Stromal cell of bone marrow (primary cell): ENCODE results near the gene CCL17.
"Not testable (repeated sequence)": the region's sequence is repeated elsewhere in the genome, so short reads cannot be mapped to it uniquely, and the experiment has no call there.

Experiments used
- DNase-seq: peaks from one replicate; pipeline ENCODE4 v3.0.0-alpha.2; 2012; ENCODE audit warnings: low read depth

The CCL17 gene

GRCh38 chr16:57432505-57432904 is 27.9 kb downstream of the CCL17 start:
- no peak for DNase-seq

DNA sequence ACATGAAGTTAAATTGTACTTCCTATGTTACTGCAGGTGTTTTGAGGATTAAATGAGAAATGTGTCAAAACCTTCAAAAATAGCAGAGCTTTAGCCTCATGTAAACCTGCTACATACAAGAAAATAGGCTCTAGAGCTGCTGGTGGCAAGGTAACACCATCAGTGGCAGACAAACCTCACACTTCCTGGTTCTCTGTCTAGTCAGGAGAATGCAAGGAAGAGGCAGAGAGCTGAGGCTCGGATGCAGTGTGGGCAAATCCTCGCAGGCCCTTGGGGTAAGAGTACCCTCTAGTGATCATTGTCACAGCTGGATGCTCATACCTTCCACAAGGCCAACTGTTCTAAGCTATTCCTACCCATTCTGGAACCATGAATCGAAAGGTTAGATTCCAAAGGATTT is 28.4 kb downstream of the CCL17 start:
- no peak for DNase-seq

DNA sequence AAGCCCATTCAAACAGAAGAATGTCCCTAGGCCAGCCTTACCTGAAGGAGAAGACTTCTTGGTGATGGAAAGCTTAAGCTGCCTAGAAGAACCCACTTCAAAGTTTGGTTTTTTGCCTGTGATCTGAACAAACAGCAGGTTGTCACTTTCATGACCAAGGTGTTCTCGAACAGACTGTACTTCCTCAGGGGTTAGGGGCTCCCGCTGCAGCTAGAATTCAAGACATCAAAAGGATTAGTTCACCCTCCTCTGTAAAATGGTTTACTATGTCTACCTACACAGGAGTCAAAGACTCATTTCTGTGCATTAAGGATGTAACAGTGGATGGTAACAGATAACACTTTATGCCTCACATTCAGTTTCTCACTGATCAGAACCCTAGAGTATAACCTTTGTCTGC is 29.4 kb downstream of the CCL17 start:
- DNase-seq, result no peak

GRCh38 chr16:57435838-57436237 is 31.3 kb downstream of the CCL17 start:
- DNase-seq, result no peak

GRCh38 chr16:57439947-57440346 is 35.4 kb downstream of the CCL17 start:
- not testable (repeated sequence) for DNase-seq

DNA sequence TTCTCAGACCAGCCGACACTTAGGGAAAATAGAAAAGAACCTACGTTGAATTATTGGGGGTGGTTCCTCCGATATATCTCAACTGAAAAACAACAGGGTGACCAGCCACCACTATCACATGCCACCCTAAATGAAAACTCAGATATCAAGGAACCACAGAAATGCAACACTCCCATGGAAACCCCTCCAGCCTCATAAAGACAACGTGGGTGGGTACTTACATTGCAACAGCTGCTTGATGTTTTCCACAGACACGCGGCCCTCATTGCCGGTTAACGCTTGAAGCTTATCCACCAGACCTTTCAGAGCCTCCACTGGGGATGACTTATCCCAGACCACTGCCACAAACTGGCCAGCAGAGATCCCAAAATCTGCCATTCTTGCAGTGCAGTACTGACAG is 36.0 kb downstream of the CCL17 start:
- DNase-seq, result not testable (repeated sequence)

DNA sequence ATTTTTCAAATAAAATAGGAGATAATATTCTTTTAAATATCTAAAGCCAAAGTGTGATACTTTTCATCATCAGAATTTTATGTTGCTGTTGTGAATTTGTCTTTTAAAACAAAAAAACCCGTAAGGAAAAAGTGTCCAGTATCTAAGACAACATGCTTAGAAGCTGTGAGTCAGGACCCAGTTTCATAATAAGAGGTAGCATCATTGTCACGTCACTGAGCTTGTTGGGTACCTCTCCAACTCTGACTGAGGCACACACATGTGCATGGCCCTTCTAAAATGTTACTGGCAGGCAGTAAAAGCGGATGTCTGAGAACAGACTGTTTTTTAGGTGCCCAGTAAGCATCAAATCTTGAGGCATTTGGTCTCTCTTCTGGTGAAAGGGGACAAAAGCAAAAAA is 40.1 kb downstream of the CCL17 start:
- peak; percentile 33 for DNase-seq

DNA sequence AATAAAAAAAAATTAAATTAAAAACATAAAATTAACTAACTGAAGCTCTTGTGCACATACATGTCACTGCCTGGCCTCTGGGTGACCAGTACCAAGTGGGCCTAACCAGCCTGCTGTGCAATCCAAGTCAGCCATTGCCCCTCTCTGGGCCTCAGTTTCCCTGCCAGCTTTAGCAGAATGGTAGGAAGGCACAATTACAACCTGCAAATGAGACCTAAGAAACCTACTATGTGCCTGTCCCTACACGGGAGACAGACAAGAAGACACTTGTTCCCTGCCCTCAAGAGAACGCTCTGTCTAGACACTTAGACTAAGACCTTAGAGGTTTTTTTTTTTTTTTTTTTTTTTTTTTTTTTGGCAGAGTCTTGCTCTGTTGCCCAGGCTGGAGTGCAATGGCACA is 40.9 kb downstream of the CCL17 start:
- no peak for DNase-seq

DNA sequence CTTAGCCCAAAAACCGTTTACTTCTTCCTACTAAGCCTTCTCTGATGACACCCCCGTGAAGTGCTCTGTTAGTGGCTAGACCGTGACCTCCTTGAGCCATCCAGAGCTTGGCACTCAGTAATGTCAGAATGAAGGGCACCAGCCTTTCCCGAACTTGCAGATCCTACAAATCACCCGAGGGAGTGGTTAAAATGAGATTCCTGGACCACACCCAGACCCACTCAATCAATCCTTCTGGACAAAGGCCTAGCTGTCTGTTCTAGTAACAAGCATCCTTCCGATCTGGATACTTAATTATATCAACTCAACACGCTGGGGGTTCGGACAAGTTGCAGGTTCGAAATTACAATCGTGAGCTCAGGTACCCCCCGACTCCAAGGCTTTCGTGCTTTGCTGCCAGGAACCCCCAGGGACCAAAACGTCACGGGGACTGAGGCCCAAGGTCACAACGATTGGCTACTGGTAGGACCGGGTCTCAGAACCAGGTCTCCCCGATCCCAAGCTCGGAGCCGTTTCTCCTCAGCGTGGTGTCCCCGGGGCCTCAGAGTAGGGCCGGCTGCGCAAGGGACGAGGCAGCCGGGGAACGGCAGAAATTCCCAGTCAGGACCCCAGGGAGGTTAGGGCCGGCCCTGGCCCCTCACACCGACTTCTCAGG is 42.1 kb downstream of the CCL17 start:
- no peak for DNase-seq

GRCh38 chr16:57447186-57447962 is 42.8 kb downstream of the CCL17 start, which contains the start of the genes CIAPIN1 and COQ9:
Gene CIAPIN1 (minus strand): TSS chr16:57447385. CDS start chr16:57440928, 6,457 bp downstream.
Gene COQ9 (plus strand): TSS chr16:57447479. CDS start chr16:57447506, 27 bp downstream.
- DNase-seq, result peak; percentile 88

DNA sequence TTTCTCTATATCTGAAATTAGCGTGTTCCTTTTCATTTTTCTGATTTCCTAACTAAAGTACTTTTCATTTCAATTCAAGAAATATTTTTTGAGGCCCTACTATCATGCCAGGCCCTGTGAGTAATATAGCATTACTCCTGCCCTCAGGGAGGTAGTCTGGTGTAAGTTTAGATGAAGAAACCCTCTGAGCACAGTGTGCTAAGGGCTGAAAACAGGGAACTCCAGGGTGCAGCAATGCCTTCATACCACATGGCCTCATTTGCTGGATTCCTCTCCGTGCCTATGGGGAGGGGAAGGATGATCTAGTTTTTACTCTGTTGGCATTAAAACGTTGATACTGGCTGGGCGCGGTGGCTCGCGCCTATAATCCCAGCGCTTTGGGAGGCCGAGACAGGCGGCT is 47.5 kb downstream of the CCL17 start:
- no peak for DNase-seq

- peak; percentile 65 for DNase-seq
These were observed 57.8 kb downstream of the CCL17 start, which contains the start of gene POLR2C for GRCh38 chr16:57462209-57462977. Gene POLR2C (plus strand): TSS chr16:57462679. CDS start chr16:57462725, 46 bp downstream.

GRCh38 chr16:57462978-57463362 is 58.4 kb downstream of the CCL17 start:
- no peak for DNase-seq

DNA sequence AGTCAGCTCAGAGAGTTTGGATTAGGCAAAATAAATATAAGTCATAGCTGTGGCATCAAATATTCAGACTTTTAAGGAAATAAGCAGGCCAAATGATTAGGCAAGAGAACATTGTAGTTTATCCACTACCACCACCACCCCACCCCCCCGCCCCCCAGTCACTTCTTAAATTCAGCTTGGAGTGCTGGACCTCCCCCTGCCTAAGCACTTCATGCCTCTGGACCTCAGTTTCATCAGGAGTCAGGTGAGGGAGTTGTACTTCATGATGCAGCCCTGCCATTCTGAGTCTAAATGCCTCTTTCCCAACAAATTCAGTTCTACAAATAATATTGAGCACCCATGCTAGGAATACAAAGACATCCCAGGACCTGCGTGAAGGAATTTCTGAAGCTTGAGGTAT is 60.0 kb downstream of the CCL17 start:
- no peak for DNase-seq
